Peyer's patch (tissue), 4 donors: Measurements from ENCODE around the gene ZNF487. TPM values are rescaled to one million over a fixed set of nuclear protein-coding genes. Genes with fewer than 3 reads are reported as not detected.
A peak's percentile ranks its signal among the peaks of the same experiment; 100 is the strongest.

Source experiments
- DNase-seq, 3 donors: peaks; one replicate each; pipeline ENCODE4 v3.0.0-alpha.2; 2017 to 2019
- H3K27ac ChIP-seq, 4 donors: fragments of 200-600 bp; sonication (generic); one replicate each; pipeline ENCODE4 v1.5.1; 2016 to 2019
- H3K27me3 ChIP-seq, 2 donors: fragments of 200-600 bp; sonication (generic); one replicate each; pipeline ENCODE4 v1.5.1; 2019
- H3K36me3 ChIP-seq, 3 donors: fragments of 200-600 bp; sonication (generic); one replicate each; pipeline ENCODE4 v1.5.1; 2016 to 2019
- H3K4me1 ChIP-seq, 4 donors: fragments of 200-600 bp; sonication (generic); one replicate each; pipeline ENCODE4 v1.5.1; 2016 to 2019
- H3K4me3 ChIP-seq, 4 donors: fragments of 200-600 bp; sonication (generic); 1 replicate in 3 of 4; 2 replicates in 1 of 4; pipeline ENCODE4 v1.5.1; 2016 to 2019; ENCODE audit warnings: mild to moderate bottlenecking in 1 of 4
- H3K9me3 ChIP-seq, 4 donors: fragments of 200-600 bp; sonication (generic); one replicate each; pipeline ENCODE4 v1.5.1; 2016 to 2019; ENCODE audit warnings: mild to moderate bottlenecking in 1 of 4
- CTCF ChIP-seq, 6 experiments: fragments of 450-650 bp in 4 of 6; fragments of 200-600 bp in 2 of 6; sonication (generic) in 1 of 6; IDR thresholded peaks; one replicate each; pipeline ENCODE4 v1.5.1; 2017 to 2019; ENCODE audit warnings: antibody characterized with exemption in 6 of 6, mild to moderate bottlenecking in 3 of 6, moderate library complexity in 1 of 6
- POLR2A ChIP-seq, 2 donors: fragments of 450-650 bp; IDR thresholded peaks; one replicate each; pipeline ENCODE4 v1.5.1; 2017; ENCODE audit warnings: antibody characterized with exemption in 2 of 2, mild to moderate bottlenecking in 2 of 2, moderate library complexity in 2 of 2
- total RNA-seq, 4 donors: library from RNA; depleted of rRNA; stranded (reverse); fragments of >200 nt; gene quantifications; one replicate each; pipeline ENCODE4 v1.1.0, GENCODE V29; 2016

Gene ZNF487
- total RNA-seq, 4 donors from 2014 or later: 21.5 to 51.7 (median 26.9) TPM

GRCh38 chr10:43401627-43402026 lies 35.3 kb upstream of the ZNF487 start:
- H3K27me3 ChIP-seq: no peaks in the 10 kb centered on the region
- H3K4me1 ChIP-seq: peaks cover 3 to 86% (median 38%) of the 10 kb centered on the region in 4 donors
- no peaks in the 10 kb centered on the region for H3K36me3 ChIP-seq
- H3K9me3 ChIP-seq: no peaks in the 10 kb centered on the region
- H3K27ac ChIP-seq: peak overlapping the region in 1 of 4 donors; percentile 6
- DNase-seq: peak in 1 of 3 donors; percentile 35
- no peak overlapping the region for H3K4me3 ChIP-seq
- TF ChIP-seq POLR2A (IDR thresholded peaks at IDR 0.05) (no peak), CTCF (IDR thresholded peaks at IDR 0.05) (no peak)

- Histone ChIP-seq H3K27me3 (no peaks in the 10 kb centered on the region), H3K4me3 (no peak overlapping the region), H3K36me3 (no peaks in the 10 kb centered on the region), H3K4me1 (peaks cover 3 to 86% (median 38%) of the 10 kb centered on the region in 4 donors), H3K9me3 (no peaks in the 10 kb centered on the region), H3K27ac (peak overlapping the region in 1 of 4 donors; percentile 22)
- TF ChIP-seq CTCF (IDR thresholded peaks at IDR 0.05): no peak
- no peak for TF ChIP-seq POLR2A (IDR thresholded peaks at IDR 0.05)
- no peak for DNase-seq
These were observed 34.7 kb upstream of the ZNF487 start for GRCh38 chr10:43402176-43402575.

- Histone ChIP-seq H3K27me3 (no peaks in the 10 kb centered on the region), H3K36me3 (no peaks in the 10 kb centered on the region), H3K27ac (peak overlapping the region in 2 of 4 donors; percentile 46 to 73), H3K9me3 (no peaks in the 10 kb centered on the region), H3K4me1 (peaks cover 3 to 80% (median 37%) of the 10 kb centered on the region in 4 donors), H3K4me3 (no peak overlapping the region)
- no peak for TF ChIP-seq CTCF (IDR thresholded peaks at IDR 0.05)
- no peak for TF ChIP-seq POLR2A (IDR thresholded peaks at IDR 0.05)
- DNase-seq: peak in 1 of 3 donors; percentile 72
These were observed 33.9 kb upstream of the ZNF487 start for GRCh38 chr10:43402880-43403452.

- Histone ChIP-seq H3K4me3 (peak overlapping the region in 3 of 4 donors; percentile 22 to 25 (median 23)), H3K9me3 (no peaks in the 10 kb centered on the region), H3K27ac (peak overlapping the region; percentile 34 to 99 (median 66)), H3K4me1 (peaks cover 3 to 69% (median 33%) of the 10 kb centered on the region in 4 donors), H3K36me3 (no peaks in the 10 kb centered on the region), H3K27me3 (no peaks in the 10 kb centered on the region)
- peak in 1 of 3 donors; percentile 14 for DNase-seq
- peak in 1 of 2 donors; percentile 13 for TF ChIP-seq POLR2A (IDR thresholded peaks at IDR 0.05)
- peak in 1 of 6 experiments; percentile 20 for TF ChIP-seq CTCF (IDR thresholded peaks at IDR 0.05)
These were observed 32.8 kb upstream of the ZNF487 start for GRCh38 chr10:43403911-43404703.

- H3K9me3 ChIP-seq: no peaks in the 10 kb centered on the region
- no peaks in the 10 kb centered on the region for H3K27me3 ChIP-seq
- peak overlapping the region in 3 of 4 donors; percentile 22 to 25 (median 23) for H3K4me3 ChIP-seq
- TF ChIP-seq CTCF (IDR thresholded peaks at IDR 0.05): no peak
- TF ChIP-seq POLR2A (IDR thresholded peaks at IDR 0.05): no peak
- H3K27ac ChIP-seq: peak overlapping the region; percentile 34 to 99 (median 66)
- DNase-seq: no peak
- no peaks in the 10 kb centered on the region for H3K36me3 ChIP-seq
- H3K4me1 ChIP-seq: peaks cover 0 to 63% (median 30%) of the 10 kb centered on the region in 4 donors
These were observed 32.2 kb upstream of the ZNF487 start for GRCh38 chr10:43404704-43405084.
